Endothelial cell (in vitro differentiated cells): ENCODE data around the gene MAP3K6. TPM values are rescaled to one million over a fixed set of nuclear protein-coding genes. Genes with fewer than 3 reads are reported as not detected.

Experiments used
- DNase-seq: peaks from one replicate; pipeline ENCODE4 v3.0.0; 2021; ENCODE audit warnings: low spot score
- H3K27ac Mint-ChIP-seq: one replicate; pipeline ENCODE4 v1.8.0; 2021; ENCODE audit warnings: mixed read lengths, inconsistent platforms; ENCODE audit not compliant: unreplicated experiment
- H3K27me3 Mint-ChIP-seq: one replicate; pipeline ENCODE4 v1.8.0; 2021; ENCODE audit warnings: mild to moderate bottlenecking, moderate library complexity, mixed read lengths, inconsistent platforms; ENCODE audit not compliant: unreplicated experiment
- H3K36me3 Mint-ChIP-seq: one replicate; pipeline ENCODE4 v1.8.0; 2021; ENCODE audit warnings: mild to moderate bottlenecking, low read depth, mixed read lengths, inconsistent platforms; ENCODE audit not compliant: unreplicated experiment
- H3K4me1 Mint-ChIP-seq: one replicate; pipeline ENCODE4 v1.8.0; 2021; ENCODE audit warnings: mild to moderate bottlenecking, mixed read lengths, inconsistent platforms; ENCODE audit not compliant: unreplicated experiment
- H3K4me3 Mint-ChIP-seq: one replicate; pipeline ENCODE4 v1.8.0; 2021; ENCODE audit warnings: mild to moderate bottlenecking, mixed read lengths, inconsistent platforms; ENCODE audit not compliant: unreplicated experiment
- H3K9me3 Mint-ChIP-seq: one replicate; pipeline ENCODE4 v1.8.0; 2021; ENCODE audit warnings: mixed read lengths, inconsistent platforms; ENCODE audit not compliant: unreplicated experiment
- total RNA-seq: library from RNA; stranded (reverse); fragmentation: NEBNext Ultra II Directional; extraction: Animal tissue kit (Norgen Biotek cat#: 25700); gene quantifications from one replicate; pipeline ENCODE4 v1.2.1, GENCODE V29; 2021; ENCODE audit not compliant: unreplicated experiment
- TF ChIP-seq, protein P1 (sequence below): fragments of 200-600 bp; sonication (generic); IDR thresholded peaks from one replicate; pipeline ENCODE4 v1.5.0; 2021; ENCODE audit warnings: antibody characterized with exemption; ENCODE audit not compliant: unreplicated experiment

MAP3K6 gene
- total RNA-seq, 1 donor from 2014 or later, result 35.7 TPM

DNA sequence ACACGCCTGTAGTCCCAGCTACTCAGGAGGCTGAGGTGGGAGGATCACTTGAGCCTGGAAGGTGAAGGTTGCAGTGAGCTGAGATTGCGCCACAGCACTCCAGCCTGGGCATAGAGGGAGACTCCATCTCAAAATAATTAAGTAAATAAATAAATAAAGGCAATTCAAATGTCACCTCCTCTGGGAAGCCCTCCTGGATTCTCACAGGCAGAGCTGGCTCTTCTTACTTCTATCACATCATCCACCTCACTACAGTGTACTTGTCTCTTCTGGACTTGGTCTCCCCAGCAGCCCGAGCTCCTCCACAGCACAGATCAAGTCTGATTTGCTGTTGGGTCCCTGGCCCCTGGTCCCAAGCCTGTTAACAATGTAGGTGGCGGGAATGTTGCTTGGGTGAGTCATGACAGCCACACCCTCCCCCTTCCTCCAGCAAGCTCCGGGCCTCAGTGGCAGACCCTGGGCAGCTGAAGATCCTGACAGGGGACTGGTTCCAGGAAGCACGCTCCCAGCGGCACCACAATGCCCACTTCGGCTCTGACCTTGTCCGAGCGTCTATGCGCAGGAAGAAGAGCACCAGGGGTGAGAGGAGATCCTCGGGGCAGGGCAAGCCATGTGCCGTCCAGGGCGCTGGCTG is 19.7 kb downstream of the MAP3K6 start:
- H3K36me3 Mint-ChIP-seq, result no peaks in the 10 kb centered on the region
- H3K27ac Mint-ChIP-seq, result no peak overlapping the region
- no peaks in the 10 kb centered on the region for H3K9me3 Mint-ChIP-seq
- TF ChIP-seq, protein P1, sequence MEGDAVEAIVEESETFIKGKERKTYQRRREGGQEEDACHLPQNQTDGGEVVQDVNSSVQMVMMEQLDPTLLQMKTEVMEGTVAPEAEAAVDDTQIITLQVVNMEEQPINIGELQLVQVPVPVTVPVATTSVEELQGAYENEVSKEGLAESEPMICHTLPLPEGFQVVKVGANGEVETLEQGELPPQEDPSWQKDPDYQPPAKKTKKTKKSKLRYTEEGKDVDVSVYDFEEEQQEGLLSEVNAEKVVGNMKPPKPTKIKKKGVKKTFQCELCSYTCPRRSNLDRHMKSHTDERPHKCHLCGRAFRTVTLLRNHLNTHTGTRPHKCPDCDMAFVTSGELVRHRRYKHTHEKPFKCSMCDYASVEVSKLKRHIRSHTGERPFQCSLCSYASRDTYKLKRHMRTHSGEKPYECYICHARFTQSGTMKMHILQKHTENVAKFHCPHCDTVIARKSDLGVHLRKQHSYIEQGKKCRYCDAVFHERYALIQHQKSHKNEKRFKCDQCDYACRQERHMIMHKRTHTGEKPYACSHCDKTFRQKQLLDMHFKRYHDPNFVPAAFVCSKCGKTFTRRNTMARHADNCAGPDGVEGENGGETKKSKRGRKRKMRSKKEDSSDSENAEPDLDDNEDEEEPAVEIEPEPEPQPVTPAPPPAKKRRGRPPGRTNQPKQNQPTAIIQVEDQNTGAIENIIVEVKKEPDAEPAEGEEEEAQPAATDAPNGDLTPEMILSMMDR, result no peak
- no peak overlapping the region for H3K4me3 Mint-ChIP-seq
- peaks cover 14% of the 10 kb centered on the region for H3K27me3 Mint-ChIP-seq
- peaks cover 11% of the 10 kb centered on the region for H3K4me1 Mint-ChIP-seq
- no peak for DNase-seq

- Mint-ChIP-seq H3K36me3 (no peaks in the 10 kb centered on the region), H3K4me3 (no peak overlapping the region), H3K9me3 (no peaks in the 10 kb centered on the region), H3K27me3 (peaks cover 12% of the 10 kb centered on the region), H3K27ac (no peak overlapping the region), H3K4me1 (peaks cover 15% of the 10 kb centered on the region)
- no peak for DNase-seq
- TF ChIP-seq, protein P1, result no peak
Measured at GRCh38 chr1:27346357-27346756, 20.4 kb downstream of the MAP3K6 start.

DNA sequence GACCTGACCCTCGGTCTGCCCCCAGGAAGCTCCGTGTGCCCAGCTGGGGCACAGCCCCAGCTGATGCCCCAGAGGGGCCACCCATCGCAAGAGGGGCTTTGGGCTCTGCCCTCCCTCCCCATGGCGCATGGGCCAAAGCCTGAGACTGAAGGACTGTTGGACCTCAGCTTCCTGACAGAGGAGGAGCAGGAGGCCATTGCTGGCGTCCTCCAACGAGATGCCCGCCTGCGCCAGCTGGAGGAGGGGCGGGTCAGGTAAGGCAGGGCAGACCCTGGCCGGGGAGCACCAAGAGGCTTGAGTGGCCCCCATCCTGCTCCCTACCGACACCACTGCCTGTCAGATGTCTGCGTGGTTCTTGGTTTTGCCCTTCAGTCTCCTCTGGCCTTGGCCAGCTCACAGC is 21.5 kb downstream of the MAP3K6 start:
- TF ChIP-seq, protein P1, result no peak
- Mint-ChIP-seq H3K36me3 (no peaks in the 10 kb centered on the region), H3K4me3 (no peak overlapping the region), H3K27me3 (peaks cover 12% of the 10 kb centered on the region), H3K9me3 (no peaks in the 10 kb centered on the region), H3K4me1 (peaks cover 17% of the 10 kb centered on the region), H3K27ac (no peak overlapping the region)
- no peak for DNase-seq

DNA sequence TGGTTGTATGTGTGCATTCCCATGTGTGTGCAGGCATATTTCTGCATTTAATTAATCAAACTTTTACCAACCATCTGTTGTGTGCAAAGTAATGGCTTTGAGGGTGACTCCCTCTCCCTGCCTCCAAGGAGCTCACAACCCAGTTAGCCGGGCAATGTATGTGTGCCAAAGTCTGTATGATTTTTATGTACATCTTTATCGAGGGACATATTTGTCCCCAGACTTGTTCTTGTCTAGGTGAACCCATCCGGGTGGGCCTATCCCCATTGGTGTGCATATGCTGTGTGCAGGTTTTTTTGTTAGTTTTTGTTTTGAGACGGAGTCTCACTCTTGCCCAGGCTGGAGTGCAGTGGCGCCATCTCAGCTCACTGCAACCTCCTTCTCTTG is 23.1 kb downstream of the MAP3K6 start:
- Mint-ChIP-seq H3K4me1 (peaks cover 29% of the 10 kb centered on the region), H3K36me3 (no peaks in the 10 kb centered on the region), H3K9me3 (no peaks in the 10 kb centered on the region), H3K27ac (no peak overlapping the region), H3K27me3 (peaks cover 17% of the 10 kb centered on the region), H3K4me3 (peak overlapping the region; percentile 31)
- no peak for DNase-seq
- TF ChIP-seq, protein P1, result no peak

DNA sequence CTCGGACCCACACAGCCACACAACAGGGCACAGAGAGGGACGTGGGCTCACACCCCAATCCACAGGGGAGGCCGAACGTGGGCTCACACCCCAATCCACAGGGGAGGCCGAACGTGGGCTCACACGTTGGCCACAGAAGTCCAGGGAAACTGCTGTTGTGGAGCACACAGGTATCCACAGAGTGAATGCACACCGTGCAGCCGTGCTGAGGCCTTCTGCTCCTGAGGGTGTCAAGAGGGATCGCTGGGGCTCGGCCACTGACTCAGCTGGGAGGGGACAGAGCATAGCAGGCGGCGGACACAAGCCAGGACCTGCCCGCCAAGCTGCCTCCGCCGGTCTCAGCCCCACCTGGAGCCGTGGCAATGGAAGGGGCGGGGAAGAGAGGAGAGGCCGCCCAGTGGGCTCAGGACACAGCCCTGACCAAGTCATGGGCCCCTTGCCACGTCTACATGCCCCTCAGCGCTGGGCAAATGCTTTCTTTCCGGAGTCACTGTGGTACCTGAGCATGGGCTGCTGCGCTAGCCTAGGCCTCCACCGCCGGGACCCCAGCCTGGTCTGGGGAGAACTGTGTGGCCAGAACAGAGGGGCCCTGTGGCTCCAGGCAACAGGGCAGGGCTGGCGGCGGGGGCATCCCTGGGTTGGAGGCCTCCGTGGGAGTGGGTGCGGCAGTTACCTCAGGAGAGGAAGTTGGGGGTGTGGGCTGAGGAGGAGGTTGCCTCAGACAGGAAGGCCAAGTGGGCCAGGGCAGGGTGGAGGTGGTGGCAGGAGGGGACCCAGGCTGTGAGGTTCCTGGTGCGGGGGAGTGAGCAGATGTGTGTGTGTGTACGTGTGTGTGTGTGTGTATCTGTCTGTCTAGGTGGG is 23.8 kb downstream of the MAP3K6 start:
- Mint-ChIP-seq H3K36me3 (no peaks in the 10 kb centered on the region), H3K27me3 (peaks cover 19% of the 10 kb centered on the region), H3K9me3 (no peaks in the 10 kb centered on the region), H3K4me3 (peak overlapping the region; percentile 31), H3K27ac (no peak overlapping the region), H3K4me1 (peaks cover 32% of the 10 kb centered on the region)
- TF ChIP-seq, protein P1, result no peak
- DNase-seq, result no peak
